Peyer's patch (tissue), 4 donors: ENCODE measurements around the gene DHCR24.

ENCODE experiments used
- POLR2A ChIP-seq, 2 donors: fragments of 450-650 bp; IDR thresholded peaks; one replicate each; pipeline ENCODE4 v1.5.1; 2017; ENCODE audit warnings: antibody characterized with exemption in 2 of 2, mild to moderate bottlenecking in 2 of 2, moderate library complexity in 2 of 2
- TF ChIP-seq, protein P1 (sequence below), 6 experiments: fragments of 450-650 bp in 4 of 6; fragments of 200-600 bp in 2 of 6; sonication (generic) in 1 of 6; IDR thresholded peaks; one replicate each; pipeline ENCODE4 v1.5.1; 2017 to 2019; ENCODE audit warnings: antibody characterized with exemption in 6 of 6, mild to moderate bottlenecking in 3 of 6, moderate library complexity in 1 of 6

DNA sequence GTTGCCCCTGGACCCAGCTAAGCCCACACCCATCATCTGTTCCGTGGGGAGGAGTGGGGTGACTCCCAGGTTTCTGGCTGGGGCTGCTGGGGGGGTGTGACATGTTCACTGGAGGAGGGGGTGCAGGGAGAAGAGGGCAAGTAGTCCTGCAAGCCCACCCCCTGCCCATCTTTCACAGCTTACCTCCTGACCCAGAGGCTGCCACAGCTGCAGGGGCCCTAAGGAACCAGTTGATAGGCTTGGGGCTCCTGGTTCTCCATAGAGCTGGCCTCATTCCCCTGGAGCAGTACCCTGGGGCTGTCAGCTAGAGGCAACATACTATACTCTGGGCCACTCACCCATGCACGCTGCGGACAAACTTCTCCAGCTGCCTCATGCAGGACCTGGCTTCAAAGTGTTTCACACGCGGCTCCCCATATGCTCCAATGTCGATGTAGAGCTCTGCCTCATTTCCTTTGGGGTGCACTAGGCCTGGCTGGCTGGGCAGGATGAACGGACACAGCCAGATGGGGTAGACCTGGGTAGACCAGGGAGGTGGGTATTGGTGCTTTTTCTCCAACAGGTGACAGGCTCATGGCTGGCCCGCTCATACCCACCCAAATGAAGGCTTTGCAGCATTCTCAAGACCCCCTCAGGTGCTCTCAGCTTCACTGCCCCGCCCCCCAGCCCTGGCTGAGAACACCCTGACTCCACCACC lies 33.8 kb downstream of the DHCR24 start:
- TF ChIP-seq, protein P1, sequence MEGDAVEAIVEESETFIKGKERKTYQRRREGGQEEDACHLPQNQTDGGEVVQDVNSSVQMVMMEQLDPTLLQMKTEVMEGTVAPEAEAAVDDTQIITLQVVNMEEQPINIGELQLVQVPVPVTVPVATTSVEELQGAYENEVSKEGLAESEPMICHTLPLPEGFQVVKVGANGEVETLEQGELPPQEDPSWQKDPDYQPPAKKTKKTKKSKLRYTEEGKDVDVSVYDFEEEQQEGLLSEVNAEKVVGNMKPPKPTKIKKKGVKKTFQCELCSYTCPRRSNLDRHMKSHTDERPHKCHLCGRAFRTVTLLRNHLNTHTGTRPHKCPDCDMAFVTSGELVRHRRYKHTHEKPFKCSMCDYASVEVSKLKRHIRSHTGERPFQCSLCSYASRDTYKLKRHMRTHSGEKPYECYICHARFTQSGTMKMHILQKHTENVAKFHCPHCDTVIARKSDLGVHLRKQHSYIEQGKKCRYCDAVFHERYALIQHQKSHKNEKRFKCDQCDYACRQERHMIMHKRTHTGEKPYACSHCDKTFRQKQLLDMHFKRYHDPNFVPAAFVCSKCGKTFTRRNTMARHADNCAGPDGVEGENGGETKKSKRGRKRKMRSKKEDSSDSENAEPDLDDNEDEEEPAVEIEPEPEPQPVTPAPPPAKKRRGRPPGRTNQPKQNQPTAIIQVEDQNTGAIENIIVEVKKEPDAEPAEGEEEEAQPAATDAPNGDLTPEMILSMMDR (IDR thresholded peaks at IDR 0.05) = no peak
- TF ChIP-seq POLR2A (IDR thresholded peaks at IDR 0.05) = no peak
